Ascending aorta (tissue), 2 donors: Measurements from ENCODE around the gene PPP1R27. TPM values are rescaled to one million over a fixed set of nuclear protein-coding genes. Genes with fewer than 3 reads are reported as not detected.

ENCODE experiments used
- DNase-seq, 2 donors: peaks; one replicate each; pipeline ENCODE4 v3.0.0-alpha.2; 2019; ENCODE audit warnings: low spot score in 2 of 2
- H3K27ac ChIP-seq, 2 donors: fragments of 200-600 bp; sonication (generic); one replicate each; pipeline ENCODE4 v1.5.1; 2016 to 2017; ENCODE audit warnings: mild to moderate bottlenecking in 1 of 2
- H3K27me3 ChIP-seq: fragments of 200-600 bp; sonication (generic); one replicate; pipeline ENCODE4 v1.5.1; 2017
- H3K36me3 ChIP-seq, 2 donors: fragments of 200-600 bp; sonication (generic); one replicate each; pipeline ENCODE4 v1.5.1; 2016
- H3K4me1 ChIP-seq, 2 donors: fragments of 200-600 bp; sonication (generic); one replicate each; pipeline ENCODE4 v1.5.1; 2016 to 2017; ENCODE audit warnings: mild to moderate bottlenecking in 1 of 2
- H3K4me3 ChIP-seq, 2 donors: fragments of 200-600 bp; sonication (generic); one replicate each; pipeline ENCODE4 v1.5.1; 2016 to 2017; ENCODE audit warnings: mild to moderate bottlenecking in 1 of 2
- H3K9me3 ChIP-seq, 2 donors: fragments of 200-600 bp; sonication (generic); one replicate each; pipeline ENCODE4 v1.5.1; 2016
- intact Hi-C: fragments of 100-400 bp; cut with DNase I; formaldehyde crosslinking; loops from one replicate; pipeline ENCODE4 v1.15.1; 2023
- total RNA-seq: library from RNA; depleted of rRNA; stranded (reverse); fragments of >200 nt; gene quantifications from one replicate; pipeline ENCODE4 v1.1.0, GENCODE V29; 2016
- TF ChIP-seq, protein P1 (sequence below), 3 experiments: fragments of 200-600 bp in 2 of 3; fragments of 450-650 bp in 1 of 3; sonication (generic) in 2 of 3; IDR thresholded peaks; one replicate each; pipeline ENCODE4 v1.5.1; 2016 to 2019; ENCODE audit warnings: antibody characterized with exemption in 3 of 3, mild to moderate bottlenecking in 1 of 3, moderate library complexity in 1 of 3

Gene PPP1R27
- total RNA-seq, 1 donor from 2014 or later, result not detected

GRCh38 chr17:81821147-81821546, 13.7 kb downstream of the PPP1R27 start:
- intact Hi-C loops, result no loop called here
- no peak for DNase-seq
- Histone ChIP-seq H3K4me3 (no peak overlapping the region), H3K36me3 (peaks cover 24 to 27% of the 10 kb centered on the region in 2 donors), H3K27me3 (no peaks in the 10 kb centered on the region), H3K9me3 (no peaks in the 10 kb centered on the region), H3K27ac (no peak overlapping the region), H3K4me1 (peaks cover 0 to 6% of the 10 kb centered on the region in 2 donors)
- TF ChIP-seq, protein P1, sequence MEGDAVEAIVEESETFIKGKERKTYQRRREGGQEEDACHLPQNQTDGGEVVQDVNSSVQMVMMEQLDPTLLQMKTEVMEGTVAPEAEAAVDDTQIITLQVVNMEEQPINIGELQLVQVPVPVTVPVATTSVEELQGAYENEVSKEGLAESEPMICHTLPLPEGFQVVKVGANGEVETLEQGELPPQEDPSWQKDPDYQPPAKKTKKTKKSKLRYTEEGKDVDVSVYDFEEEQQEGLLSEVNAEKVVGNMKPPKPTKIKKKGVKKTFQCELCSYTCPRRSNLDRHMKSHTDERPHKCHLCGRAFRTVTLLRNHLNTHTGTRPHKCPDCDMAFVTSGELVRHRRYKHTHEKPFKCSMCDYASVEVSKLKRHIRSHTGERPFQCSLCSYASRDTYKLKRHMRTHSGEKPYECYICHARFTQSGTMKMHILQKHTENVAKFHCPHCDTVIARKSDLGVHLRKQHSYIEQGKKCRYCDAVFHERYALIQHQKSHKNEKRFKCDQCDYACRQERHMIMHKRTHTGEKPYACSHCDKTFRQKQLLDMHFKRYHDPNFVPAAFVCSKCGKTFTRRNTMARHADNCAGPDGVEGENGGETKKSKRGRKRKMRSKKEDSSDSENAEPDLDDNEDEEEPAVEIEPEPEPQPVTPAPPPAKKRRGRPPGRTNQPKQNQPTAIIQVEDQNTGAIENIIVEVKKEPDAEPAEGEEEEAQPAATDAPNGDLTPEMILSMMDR (IDR thresholded peaks at IDR 0.05), result no peak

- Histone ChIP-seq H3K4me1 (peaks cover 0 to 6% of the 10 kb centered on the region in 2 donors), H3K27ac (no peak overlapping the region), H3K36me3 (peaks cover 21 to 23% of the 10 kb centered on the region in 2 donors), H3K27me3 (no peaks in the 10 kb centered on the region), H3K9me3 (no peaks in the 10 kb centered on the region), H3K4me3 (no peak overlapping the region)
- TF ChIP-seq, protein P1 (IDR thresholded peaks at IDR 0.05), result no peak
- intact Hi-C loops, result no loop called here
- DNase-seq, result no peak
Observed at GRCh38 chr17:81819708-81820107, 15.1 kb downstream of the PPP1R27 start.

DNA sequence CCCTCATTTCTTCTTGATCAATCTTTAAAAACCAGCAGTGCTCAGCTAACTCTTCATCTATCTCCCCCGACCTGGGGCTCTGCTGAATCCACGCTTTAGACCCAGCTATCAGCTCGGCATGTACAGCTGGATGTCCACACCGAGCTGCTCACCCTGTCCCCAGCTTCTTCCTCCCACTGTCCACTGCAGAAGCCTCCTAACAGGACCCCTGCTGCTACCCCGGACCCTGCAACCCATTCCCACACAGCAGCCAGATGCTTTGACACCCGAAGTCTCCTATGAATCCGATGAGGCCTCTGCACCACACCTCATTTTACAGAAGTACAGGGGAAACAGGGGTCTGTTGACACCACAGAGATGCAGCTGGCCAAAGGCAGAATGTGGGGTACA, 17.1 kb downstream of the PPP1R27 start:
- Histone ChIP-seq H3K4me1 (peaks cover 0 to 6% of the 10 kb centered on the region in 2 donors), H3K36me3 (peaks cover 2 to 6% of the 10 kb centered on the region in 2 donors), H3K27me3 (no peaks in the 10 kb centered on the region), H3K4me3 (no peak overlapping the region), H3K27ac (no peak overlapping the region), H3K9me3 (no peaks in the 10 kb centered on the region)
- intact Hi-C loops, result no loop called here
- TF ChIP-seq, protein P1 (IDR thresholded peaks at IDR 0.05), result no peak
- no peak for DNase-seq

DNA sequence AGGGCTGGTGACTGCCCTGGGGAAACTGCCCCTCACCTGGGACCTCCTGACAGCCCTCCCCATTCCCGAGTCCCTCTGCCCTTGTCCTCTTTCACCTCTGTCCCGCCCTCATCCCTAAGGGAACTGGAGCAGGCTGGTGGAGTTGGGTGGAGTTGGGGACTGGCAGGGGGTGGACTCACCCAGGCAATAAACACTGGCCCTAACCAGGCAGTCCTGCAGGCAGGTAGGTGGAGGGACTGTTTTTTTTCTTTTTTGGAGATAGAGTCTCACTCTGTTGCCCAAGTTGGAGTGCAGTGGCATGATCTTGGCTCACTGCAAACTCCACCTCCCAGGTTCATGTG, 19.2 kb downstream of the PPP1R27 start:
- Histone ChIP-seq H3K36me3 (no peaks in the 10 kb centered on the region), H3K27ac (no peak overlapping the region), H3K27me3 (no peaks in the 10 kb centered on the region), H3K4me1 (no peaks in the 10 kb centered on the region), H3K9me3 (no peaks in the 10 kb centered on the region), H3K4me3 (no peak overlapping the region)
- intact Hi-C loops, result no loop called here
- TF ChIP-seq, protein P1 (IDR thresholded peaks at IDR 0.05), result no peak
- no peak for DNase-seq

DNA sequence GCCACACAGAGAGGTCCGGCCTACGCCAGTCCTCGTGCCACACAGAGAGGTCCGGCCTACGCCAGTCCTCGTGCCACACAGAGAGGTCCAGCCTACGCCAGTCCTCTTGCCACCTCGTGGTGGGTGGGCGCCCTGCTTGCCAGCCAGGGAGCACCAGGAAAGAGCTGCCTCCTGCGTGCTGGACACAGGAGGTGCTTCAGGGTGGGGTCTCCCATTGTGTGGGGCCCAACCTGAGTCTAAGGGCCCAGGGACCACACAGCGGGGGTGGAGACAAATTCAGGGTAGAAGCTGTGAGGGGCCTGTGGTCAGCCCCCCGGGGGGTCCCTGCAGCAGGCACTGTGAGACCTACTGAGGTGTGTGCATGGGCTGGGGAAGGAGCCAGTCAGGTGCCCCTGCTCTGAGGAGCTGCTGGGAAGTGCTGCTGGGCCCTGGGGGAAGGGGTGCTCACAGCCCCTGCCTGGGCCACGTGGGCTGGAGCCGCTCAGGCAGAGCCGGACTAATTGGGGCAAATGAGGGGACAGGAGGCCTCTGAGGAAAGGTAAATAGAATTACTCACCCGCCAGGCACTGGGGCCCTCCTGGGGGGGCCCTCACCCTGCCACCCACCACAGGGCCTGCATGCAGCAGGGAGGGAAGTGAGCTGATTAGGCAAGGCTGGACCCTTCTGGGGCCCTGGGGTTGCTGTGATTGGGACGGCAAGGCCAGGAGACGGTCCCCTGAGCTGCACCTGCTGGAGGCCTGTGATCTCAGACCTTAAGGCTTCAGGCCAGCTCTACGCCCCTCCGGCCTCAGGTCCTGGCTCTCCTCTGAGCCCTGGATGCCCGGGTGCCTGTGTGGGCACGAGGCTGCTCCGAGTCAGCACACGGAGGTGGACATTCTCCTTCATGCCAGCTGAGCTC, 19.9 kb downstream of the PPP1R27 start:
- Histone ChIP-seq H3K27me3 (no peaks in the 10 kb centered on the region), H3K4me1 (no peaks in the 10 kb centered on the region), H3K36me3 (no peaks in the 10 kb centered on the region), H3K9me3 (no peaks in the 10 kb centered on the region), H3K4me3 (no peak overlapping the region), H3K27ac (no peak overlapping the region)
- intact Hi-C loops, result no loop called here
- DNase-seq, result no peak
- TF ChIP-seq, protein P1 (IDR thresholded peaks at IDR 0.05), result no peak
